ENCODE data around the gene SCTR.

DNA sequence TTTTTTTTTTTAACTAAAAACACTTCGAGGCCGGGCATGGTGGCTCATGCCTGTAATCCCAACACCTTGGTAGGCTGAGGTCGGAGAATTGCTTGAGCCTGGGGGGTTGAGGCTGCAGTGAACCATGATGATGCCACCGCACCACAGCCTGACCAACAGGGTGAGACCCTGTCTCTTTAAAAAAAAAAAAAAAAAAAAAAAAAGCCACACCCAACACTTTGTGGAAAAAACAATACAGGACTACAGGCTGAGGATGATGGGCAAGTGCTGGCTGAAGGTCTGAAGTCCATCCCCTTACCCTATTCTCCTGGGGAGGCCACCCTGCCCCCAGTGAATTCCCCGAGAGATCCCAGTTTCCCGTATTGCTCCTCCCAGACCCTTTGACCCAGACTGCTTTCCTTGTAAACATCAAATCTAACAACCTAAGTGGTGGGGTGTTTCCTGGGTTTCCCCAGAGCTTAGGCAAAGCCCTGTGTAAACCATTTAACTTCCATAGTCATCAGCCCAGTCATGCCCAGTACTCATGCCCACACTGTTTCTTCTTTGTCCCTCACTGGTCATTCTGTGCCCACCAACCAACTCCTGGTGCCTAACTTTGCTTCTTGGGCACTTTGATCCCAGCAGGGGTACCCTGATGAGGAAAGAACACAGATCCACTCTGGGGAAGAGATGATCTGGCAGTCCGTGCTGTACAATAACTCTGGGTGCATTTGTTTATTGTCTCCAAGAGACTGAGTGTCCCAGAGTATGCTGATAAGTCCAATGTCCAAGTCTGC is 98.5 kb downstream of the SCTR start:
- no peak for TF ChIP-seq POLR2A (IDR thresholded peaks at IDR 0.05)
- TF ChIP-seq, protein P1, sequence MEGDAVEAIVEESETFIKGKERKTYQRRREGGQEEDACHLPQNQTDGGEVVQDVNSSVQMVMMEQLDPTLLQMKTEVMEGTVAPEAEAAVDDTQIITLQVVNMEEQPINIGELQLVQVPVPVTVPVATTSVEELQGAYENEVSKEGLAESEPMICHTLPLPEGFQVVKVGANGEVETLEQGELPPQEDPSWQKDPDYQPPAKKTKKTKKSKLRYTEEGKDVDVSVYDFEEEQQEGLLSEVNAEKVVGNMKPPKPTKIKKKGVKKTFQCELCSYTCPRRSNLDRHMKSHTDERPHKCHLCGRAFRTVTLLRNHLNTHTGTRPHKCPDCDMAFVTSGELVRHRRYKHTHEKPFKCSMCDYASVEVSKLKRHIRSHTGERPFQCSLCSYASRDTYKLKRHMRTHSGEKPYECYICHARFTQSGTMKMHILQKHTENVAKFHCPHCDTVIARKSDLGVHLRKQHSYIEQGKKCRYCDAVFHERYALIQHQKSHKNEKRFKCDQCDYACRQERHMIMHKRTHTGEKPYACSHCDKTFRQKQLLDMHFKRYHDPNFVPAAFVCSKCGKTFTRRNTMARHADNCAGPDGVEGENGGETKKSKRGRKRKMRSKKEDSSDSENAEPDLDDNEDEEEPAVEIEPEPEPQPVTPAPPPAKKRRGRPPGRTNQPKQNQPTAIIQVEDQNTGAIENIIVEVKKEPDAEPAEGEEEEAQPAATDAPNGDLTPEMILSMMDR (IDR thresholded peaks at IDR 0.05), result no peak
